NCI-H460 (cell line): ENCODE results near the gene TSEN54. TPM values are rescaled to one million over a fixed set of nuclear protein-coding genes. Genes with fewer than 3 reads are reported as not detected.

Source experiments
- total RNA-seq: library from RNA; depleted of rRNA; stranded (reverse); fragments of >200 nt; shearing (Covaris generic); gene quantifications from 2 replicates; pipeline ENCODE4 v1.2.3, GENCODE V29; 2014; rRNA removed

TSEN54 gene
- total RNA-seq, 1 experiment from 2014 or later: 17.3 TPM

Other genes with a start within 250 kb of the TSEN54 start
- 33.9 and 37.9 TPM in 2 replicates for gene MIF4GD, start 245.3 kb upstream of the TSEN54 start, total RNA-seq
- 18.5 and 20.0 TPM in 2 replicates for gene SLC25A19, start 227.1 kb upstream of the TSEN54 start, total RNA-seq
- gene GRB2, start 110.8 kb upstream of the TSEN54 start, total RNA-seq: 92.0 and 95.9 TPM in 2 replicates
- gene TMEM94, start 59.9 kb upstream of the TSEN54 start, total RNA-seq: 39.8 and 49.8 TPM in 2 replicates
- 4.8 and 6.0 TPM in 2 replicates for gene CASKIN2, start 991 bp upstream of the TSEN54 start, total RNA-seq
- 8.8 and 9.2 TPM in 2 replicates for gene LLGL2, start 9.2 kb downstream of the TSEN54 start, total RNA-seq
- gene MYO15B, start 71.3 kb downstream of the TSEN54 start, total RNA-seq: 1.2 and 2.9 TPM in 2 replicates
- gene SMIM5, start 116.9 kb downstream of the TSEN54 start, total RNA-seq: 0.02 TPM in 1 of 2 replicates, not detected in the other
- gene RECQL5, start 150.6 kb downstream of the TSEN54 start, total RNA-seq: 23.5 and 25.5 TPM in 2 replicates
- gene SAP30BP, start 150.8 kb downstream of the TSEN54 start, total RNA-seq: 57.3 and 62.1 TPM in 2 replicates
- 14.5 and 18.0 TPM in 2 replicates for gene ITGB4, start 204.9 kb downstream of the TSEN54 start, total RNA-seq
- gene GALK1, start 248.7 kb downstream of the TSEN54 start, total RNA-seq: 21.6 and 23.1 TPM in 2 replicates